Fibroblast of the aortic adventitia (primary cell): ENCODE data around the gene TNFRSF1A. TPM values are rescaled to one million over a fixed set of nuclear protein-coding genes. Genes with fewer than 3 reads are reported as not detected.
A peak's percentile ranks its signal among the peaks of the same experiment; 100 is the strongest.
"Not testable (repeated sequence)": the region's sequence is repeated elsewhere in the genome, so short reads cannot be mapped to it uniquely, and the experiment has no call there.

ENCODE experiments used
- DNase-seq: peaks from one replicate; pipeline ENCODE4 v3.0.0-alpha.2; 2010; ENCODE audit warnings: low read depth
- H3K4me3 ChIP-seq: 2 replicates; pipeline ENCODE4 v1.5.1; 2011; ENCODE audit warnings: low read depth, mild to moderate bottlenecking, control low read depth, low read length, moderate library complexity
- total RNA-seq: library from RNA; depleted of rRNA; stranded (reverse); fragments of >200 nt; gene quantifications from 2 replicates; pipeline ENCODE4 v1.2.3, GENCODE V29; 2012; ENCODE audit warnings: low replicate concordance
- TF ChIP-seq, protein P1 (sequence below): IDR thresholded peaks from 2 replicates; pipeline ENCODE4 v1.5.1; 2011; ENCODE audit warnings: mild to moderate bottlenecking, low read length, control low read depth, inconsistent platforms; ENCODE audit not compliant: insufficient read depth

The TNFRSF1A gene
- total RNA-seq, 1 donor = 207 TPM

DNA sequence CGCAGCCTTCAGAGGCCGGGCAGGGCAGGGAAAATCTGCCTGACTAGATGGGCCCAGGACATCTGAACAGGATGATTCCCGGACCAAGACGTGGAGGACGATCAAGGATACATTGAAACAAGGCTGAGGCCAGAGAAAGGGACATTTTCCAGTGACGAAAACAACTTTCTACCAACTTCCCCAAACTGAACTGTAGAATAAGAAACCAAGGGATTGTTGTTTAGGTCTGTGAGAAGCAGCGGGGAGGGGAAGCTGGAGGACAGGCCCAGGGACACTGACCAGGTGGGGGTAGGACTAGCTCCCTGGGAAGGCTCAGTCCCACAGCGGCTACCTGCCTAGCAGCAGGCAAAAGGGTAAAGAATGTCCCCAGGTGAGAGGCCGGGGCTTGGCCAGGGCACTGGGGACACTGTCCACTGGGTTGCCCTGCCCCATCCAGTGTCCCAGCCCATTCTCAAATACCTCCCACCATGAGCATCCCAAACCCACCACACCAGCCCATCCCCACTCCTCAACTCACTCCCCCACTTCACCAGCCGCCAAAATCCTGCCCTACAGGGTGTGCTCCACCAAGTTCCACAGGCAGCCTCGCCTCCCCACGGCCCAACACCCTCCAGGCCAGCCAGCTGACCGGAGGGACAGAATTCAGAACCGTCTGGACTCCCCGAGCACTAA lies 995 bp downstream of the TNFRSF1A start:
- DNase-seq = no peak
- H3K4me3 ChIP-seq = peak overlapping the region; percentile 100
- TF ChIP-seq, protein P1, sequence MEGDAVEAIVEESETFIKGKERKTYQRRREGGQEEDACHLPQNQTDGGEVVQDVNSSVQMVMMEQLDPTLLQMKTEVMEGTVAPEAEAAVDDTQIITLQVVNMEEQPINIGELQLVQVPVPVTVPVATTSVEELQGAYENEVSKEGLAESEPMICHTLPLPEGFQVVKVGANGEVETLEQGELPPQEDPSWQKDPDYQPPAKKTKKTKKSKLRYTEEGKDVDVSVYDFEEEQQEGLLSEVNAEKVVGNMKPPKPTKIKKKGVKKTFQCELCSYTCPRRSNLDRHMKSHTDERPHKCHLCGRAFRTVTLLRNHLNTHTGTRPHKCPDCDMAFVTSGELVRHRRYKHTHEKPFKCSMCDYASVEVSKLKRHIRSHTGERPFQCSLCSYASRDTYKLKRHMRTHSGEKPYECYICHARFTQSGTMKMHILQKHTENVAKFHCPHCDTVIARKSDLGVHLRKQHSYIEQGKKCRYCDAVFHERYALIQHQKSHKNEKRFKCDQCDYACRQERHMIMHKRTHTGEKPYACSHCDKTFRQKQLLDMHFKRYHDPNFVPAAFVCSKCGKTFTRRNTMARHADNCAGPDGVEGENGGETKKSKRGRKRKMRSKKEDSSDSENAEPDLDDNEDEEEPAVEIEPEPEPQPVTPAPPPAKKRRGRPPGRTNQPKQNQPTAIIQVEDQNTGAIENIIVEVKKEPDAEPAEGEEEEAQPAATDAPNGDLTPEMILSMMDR = no peak

DNA sequence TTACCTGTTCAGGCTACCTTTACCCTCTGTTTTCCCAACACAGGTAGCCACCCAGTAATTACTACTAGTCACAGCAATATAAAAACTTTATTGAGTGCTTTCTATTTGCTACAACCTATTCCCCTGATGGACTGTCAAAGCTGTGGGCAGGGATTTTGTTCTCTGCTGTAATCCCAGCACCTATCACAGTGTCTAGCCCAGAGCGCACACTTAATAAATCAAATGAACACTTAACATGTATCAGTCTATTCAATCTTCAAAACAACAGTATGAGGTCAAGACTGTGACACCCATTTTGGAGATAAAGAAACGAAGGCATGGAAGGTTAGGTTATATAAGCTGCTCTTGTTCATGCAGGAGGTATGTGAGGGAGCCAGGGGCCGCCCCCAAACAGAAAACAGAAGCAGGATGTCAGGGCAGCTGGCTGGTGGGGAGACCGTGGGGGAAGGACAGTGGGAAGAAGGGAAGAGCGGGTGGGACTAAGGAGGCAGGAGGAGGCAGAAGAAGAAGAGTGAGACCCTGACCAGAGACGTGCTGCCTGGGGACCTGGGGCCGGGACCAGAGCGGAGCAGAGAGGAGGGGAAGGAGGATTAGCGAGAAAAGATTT lies 1.7 kb downstream of the TNFRSF1A start:
- peak; percentile 84 for DNase-seq
- H3K4me3 ChIP-seq = peak overlapping the region; percentile 100
- TF ChIP-seq, protein P1 = no peak

DNA sequence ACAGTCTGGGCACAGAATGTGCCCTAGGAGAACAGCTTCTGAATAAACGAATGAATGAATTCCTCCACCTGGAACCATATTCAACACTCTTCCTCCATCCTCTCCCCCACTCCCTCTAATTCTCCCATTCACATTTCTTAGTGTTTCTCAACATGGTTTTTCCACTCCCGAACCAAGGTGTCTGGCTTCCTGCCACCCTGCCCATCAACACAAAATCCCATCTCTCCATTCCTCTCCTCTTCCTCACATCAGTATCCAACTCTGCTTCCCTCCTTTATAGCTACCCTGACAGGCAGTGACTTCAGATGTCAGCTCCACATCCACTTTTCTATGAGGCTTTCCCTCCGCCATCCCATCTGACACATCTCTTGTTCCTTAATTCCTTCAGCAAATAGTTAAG lies 2.9 kb downstream of the TNFRSF1A start:
- TF ChIP-seq, protein P1 = no peak
- H3K4me3 ChIP-seq = peak overlapping the region; percentile 100
- DNase-seq = no peak

DNA sequence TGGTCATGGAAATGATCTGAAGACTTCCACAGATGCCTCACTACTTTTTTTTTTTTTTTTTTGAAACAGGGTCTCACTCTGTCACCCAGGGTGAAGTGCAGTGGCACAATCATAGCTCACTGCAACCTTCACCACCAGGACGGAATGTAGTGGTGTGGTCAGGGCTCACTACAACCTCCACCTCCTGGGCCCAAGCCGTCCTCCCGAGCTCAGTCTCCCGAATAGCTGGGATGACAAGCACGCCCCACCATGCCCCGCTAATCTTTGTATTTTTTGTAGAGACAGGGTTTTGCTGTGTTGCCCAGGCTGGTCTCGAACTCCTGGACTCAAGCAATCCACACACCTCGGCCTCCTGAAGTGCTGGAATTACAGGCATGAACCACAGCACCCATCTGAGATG lies 3.3 kb downstream of the TNFRSF1A start:
- not testable (repeated sequence) for DNase-seq
- peak overlapping the region; percentile 100 for H3K4me3 ChIP-seq

DNA sequence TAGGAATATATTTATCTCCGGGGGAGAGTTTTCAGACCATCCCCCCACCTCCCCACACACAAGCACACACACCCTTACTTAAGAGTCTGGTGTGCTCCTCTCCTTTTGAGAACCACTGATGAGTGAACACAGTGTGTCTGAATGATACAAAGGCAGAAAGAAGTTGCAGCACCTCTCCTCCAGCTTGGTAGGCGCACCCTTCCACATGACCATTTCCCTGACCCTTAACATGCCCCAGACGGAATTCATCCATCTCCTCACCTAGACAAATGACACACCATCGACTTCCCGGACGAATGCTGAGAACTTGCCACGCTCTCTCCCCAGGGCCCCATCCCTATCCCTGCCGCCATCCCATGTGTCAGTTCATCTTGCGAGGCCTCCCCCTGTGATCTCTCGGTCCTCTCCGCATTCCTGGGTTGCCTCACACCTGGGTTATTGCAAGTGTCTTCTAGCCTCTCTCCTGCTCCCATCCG lies 3.9 kb downstream of the TNFRSF1A start:
- peak overlapping the region; percentile 100 for H3K4me3 ChIP-seq
- DNase-seq = peak; percentile 52
- TF ChIP-seq, protein P1 = no peak

DNA sequence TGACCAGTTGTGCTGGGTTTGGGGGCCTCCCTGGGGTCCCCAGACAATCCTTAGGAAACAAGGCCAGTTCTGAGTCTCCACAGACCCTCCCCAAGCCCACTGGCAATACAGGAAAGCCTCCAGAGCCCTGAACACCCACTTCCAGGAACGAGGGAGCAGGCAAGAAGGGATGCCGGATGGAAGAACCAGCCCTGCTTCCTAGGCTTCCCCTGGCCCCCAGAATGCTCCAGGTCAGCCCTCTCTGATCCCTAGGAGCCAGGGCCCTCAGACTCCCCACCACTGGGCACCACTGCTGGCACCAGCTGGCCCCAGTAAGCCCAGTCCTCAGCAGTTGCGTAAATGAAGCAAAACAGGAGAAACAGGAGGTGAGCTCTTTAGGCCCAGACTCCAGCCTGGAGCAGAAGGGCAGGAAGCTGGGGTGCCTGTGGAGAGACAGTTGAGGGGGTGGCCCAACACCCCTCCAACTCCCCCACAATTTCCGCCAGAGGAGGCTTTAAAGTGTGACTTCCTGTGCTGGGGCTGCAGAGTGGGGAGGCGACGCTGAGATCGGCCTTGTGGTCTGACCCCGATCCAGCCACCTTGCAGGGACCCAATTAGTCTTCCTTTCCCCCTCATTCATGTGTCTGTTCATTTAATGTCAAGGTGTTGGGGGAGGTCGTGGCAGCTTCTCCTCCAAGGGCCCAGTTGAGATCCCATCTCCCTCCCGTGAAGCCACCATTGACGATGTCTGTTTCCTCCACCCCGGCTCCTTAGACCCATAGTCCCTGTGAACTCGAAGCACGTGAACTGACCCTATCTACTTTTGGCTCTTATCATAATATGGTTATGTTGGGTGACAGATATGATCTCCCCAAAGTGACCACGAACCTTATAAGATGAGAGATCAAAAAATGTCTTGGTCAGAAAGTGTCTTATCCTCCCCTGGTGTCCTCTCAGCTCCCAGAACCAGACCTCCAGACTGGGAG lies 4.7 kb downstream of the TNFRSF1A start:
- TF ChIP-seq, protein P1 = no peak
- no peak for DNase-seq
- peak overlapping the region; percentile 100 for H3K4me3 ChIP-seq
